Inflammatory macrophage treated with lipopolysaccharide for 1 hour (primary cell): ENCODE results near the gene CDC37.
"Not testable (repeated sequence)": the region's sequence is repeated elsewhere in the genome, so short reads cannot be mapped to it uniquely, and the experiment has no call there.

ENCODE experiments used
- DNase-seq, 2 donors: peaks; one replicate each; pipeline ENCODE4 v3.0.0-alpha.2; 2020 to 2022

The CDC37 gene

DNA sequence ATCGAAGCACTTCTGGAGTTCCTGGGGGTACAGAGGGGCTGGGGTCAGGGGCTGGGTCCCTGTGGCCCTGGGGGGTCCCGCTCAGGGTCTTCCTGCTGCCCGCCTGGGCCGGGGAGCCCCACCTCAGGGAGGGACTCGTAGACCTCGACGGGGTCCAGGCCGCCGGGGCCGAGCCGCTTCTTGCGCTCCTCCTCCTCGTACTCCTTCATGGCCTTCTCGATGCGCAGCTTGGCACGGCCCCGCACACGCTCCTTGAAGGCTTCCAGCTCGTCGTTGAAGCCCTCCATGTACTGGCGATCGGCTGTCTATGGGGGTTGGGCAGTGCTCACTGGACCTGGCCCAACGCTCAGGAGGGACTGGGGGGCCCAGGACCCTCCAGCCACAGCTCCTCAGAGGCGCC, 10.2 kb downstream of the CDC37 start:
- DNase-seq = no peak

GRCh38 chr19:10392120-10392519, 11.2 kb downstream of the CDC37 start:
- no peak for DNase-seq

DNA sequence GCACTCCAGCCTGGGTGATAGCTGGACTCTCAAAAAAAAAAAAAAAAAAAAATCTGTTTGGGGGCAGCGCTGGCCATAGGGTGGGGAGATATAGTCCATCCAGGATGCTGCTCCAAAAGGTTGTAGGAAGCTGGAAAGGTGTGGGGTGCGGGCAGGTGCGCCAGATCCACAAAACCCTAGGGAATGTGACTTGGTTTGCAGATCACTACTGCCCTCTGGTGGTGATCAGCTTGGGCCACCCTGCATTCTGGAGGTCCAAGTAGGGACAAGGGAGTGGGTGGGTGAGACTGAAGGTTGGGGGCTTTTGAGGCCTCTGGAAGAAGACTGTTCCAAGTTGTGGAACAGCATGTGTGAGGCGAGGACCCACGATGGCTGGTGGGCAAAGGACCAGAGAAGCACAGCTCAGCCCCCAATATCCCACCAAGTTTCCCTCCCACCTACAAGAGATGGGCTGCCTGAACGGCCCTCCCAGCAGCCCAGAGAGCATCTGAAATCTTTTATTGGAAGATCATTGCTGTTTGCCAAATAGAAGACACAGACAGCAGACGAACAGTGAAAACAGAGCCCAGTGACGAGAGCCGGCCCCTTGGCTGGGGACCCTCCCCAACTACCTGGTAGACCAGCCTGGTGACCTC, 12.6 kb downstream of the CDC37 start:
- peak in 1 of 2 donors; percentile 80 for DNase-seq

GRCh38 chr19:10389863-10390262, 13.5 kb downstream of the CDC37 start:
- DNase-seq = no peak

- DNase-seq = peak; percentile 64 to 97
Observed at GRCh38 chr19:10388957-10389356, 14.4 kb downstream of the CDC37 start.

DNA sequence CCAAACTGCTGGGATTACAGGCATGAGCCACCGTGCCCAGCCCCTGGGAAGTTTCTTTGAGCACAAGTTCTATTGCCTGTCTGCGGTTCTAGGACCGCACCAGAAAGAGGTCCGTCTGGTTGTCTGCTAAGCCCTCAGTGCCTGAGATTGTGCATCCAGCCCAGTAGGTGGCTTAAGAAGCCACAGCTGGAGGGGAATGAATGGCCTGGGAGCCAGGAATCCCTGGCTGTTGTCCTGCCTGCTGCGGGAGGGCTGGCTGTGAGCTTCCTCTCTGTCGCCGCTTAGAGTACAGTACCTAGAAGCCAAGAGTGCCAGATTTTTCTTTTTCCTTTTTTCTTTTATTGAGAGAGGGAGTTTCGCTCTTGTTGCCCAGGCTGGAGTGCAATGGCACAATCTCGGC, 18.8 kb downstream of the CDC37 start:
- no peak for DNase-seq

- not testable (repeated sequence) for DNase-seq
Observed at GRCh38 chr19:10383223-10383499, 20.2 kb downstream of the CDC37 start.

DNA sequence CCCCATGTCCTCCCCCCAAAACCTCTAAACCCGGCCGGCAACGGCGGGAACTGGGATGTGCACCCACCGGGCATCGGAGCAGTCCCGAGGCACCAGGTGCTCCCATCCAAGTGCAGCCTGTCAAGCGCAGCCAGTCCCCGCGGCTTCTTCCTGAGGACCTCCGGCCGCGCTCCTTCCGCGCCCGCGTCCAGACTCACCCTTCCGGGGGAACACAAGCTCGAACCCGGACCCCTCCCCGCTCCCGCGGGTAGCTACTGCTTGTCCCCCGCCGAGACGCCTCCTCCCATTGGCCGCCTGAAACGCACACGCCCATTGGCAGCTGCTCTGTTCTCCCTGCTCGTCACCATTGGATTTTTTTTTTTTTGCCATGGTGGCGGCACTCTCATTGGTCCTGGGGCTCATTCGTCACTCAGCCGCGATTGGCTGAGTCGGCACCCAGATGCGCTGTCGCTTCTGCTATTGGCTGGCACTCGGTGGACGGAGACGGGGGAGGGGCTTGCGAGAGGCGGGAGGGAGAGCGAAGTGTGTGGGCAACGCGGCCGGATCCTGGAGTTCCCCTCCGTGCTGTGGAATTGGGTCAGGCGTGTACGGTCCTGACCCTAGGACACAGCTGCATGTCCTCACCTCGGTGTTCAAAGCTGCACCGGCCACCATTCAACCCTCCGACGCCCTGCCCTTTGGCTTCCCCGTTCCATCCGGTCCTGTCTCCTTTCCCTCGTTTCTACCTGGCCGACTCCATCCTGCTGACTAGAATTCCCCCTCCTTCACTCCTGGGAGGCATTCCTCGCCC, 22.8 kb downstream of the CDC37 start, which contains the start of gene TYK2:
TYK2 (minus strand) TSS at position 260 of the 790 bp plus-strand sequence. CDS start 2,166 bp downstream, outside the sequence.
- DNase-seq = peak; percentile 98

GRCh38 chr19:10379880-10380312, 23.4 kb downstream of the CDC37 start:
- peak in 1 of 2 donors; percentile 24 for DNase-seq

DNA sequence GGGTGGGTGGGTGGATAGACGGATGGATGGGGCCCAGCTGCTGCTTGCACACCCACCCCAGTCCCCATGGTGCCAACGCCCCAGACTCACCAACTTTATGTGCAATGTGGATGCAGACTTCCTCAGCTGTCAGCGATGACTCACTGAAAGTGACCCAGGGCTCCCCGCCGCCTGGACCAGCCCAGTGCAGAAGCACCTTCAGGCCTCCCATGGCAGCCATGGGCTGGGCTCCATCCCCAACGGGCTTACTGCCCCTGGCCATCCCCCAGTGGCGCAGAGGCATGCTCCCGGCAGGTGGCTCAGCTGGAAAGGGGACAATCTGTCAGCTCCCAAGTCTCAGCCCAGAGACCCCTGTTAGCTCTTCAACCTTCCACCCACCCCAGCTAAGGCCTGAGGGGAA, 25.2 kb downstream of the CDC37 start:
- DNase-seq = no peak

DNA sequence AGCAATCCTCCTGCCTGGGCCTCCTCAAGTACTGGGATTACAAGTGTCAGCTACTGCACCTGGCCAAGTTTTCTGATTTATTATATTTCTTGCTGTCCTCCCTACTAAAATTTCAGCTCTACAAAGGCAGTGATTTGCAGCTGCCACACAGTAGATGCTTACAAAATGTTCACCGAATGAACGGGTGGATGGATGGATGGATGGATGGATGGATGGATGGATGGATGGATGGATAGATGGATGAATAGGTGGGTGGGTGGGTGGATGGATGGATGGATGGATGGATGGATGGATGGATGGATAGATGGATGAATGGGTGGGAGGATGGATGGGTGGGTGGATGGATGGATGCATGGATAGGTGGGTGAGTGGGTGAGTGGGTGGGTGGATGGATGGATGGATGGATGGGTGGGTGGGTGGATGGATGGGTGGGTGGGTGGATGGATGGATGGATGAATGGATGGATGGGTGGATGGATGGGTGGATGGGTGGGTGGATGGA, 26.2 kb downstream of the CDC37 start:
- DNase-seq = not testable (repeated sequence)

- peak; percentile 16 to 34 for DNase-seq
Observed at GRCh38 chr19:10374931-10375330, 28.4 kb downstream of the CDC37 start.

DNA sequence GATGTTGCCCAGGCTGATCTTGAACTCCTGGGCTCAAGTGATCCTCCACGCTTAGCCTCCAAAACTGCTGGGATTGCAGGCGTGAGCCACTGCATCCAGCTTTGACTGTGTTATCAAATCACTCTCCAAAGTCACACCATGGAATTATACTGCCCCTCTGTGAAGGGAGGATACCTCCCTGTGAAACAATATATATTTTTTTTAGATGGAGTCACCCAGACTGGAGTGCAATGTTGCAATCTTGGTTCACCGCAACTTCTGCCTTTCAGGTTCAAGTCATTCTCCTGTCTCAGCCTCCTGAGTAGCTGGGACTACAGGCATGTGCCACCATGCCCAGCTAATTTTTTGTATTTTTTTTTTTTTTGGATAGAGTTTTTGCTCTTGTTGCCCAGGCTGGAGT, 30.7 kb downstream of the CDC37 start:
- peak; percentile 73 to 75 for DNase-seq

- no peak for DNase-seq
Observed at GRCh38 chr19:10368101-10368803, 35.1 kb downstream of the CDC37 start.

DNA sequence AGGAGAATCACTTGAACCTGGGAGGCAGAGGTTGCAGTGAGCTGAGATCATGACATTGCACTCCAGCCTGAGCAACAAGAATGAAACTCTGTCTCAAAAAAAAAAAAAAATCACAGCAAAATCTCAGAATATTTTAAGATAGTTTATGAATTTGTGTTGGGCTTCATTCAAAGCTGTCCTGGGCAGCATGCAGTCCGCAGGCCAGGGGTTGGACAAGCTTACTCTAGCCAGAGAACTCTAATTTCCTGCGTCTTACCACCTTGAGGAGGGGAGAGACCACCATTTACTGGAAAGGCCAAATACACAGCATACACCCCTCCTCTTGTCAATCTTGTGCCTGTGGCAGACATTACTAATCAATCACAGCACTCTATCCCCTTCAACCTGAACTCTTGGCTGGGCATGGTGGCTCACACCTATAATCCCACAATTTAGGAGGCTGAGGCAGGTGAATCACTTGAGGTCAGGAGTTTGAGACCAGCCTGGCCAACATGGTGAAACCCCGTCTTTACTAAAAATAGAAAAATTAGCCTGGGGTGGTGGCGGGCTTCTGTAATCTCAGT, 36.3 kb downstream of the CDC37 start:
- DNase-seq = not testable (repeated sequence)

DNA sequence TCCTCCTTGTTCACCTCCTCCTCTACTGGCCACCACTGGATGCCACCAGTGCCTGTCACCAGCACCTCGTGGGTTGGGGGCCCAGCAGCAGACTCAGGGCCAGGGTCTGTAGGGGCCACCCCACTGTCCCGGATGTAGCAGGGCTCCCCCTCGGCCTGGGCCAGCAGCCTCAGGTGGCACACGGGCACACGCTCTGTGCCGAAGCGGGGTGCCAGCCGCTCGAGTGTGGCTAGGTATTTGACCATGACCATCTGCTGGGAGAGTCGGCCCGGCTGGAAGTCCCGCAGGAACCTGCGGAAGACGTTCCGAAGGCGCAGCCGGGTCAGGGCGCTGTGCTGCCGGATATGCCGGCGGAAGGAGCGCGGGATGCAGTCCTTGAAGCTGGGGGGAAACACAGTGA, 37.8 kb downstream of the CDC37 start:
- no peak for DNase-seq

- no peak for DNase-seq
Observed at GRCh38 chr19:10364644-10365043, 38.7 kb downstream of the CDC37 start.

DNA sequence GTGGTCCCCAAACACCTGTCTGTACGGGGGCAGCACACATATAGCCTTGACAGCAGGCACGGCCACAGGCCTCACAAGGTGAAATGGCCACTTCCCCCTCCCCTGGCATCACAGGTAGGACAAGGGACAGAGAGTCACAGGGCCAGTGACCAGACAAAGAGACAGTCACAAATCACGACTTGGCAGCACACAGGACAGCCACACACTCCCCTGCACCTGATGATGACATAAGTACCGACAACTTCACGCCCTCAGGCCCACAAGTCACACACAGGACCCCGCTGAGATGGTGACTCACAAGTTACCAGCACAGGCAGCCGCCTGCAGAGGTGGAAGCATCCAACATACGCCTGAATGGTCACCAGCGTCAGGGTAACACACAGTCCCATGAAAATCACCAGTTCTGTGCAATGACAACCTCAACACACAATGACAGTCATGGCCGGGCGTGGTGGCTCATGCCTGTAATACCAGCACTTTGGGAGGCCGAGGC, 39.5 kb downstream of the CDC37 start:
- DNase-seq = no peak

- DNase-seq = no peak
Observed at GRCh38 chr19:10362259-10362658, 41.1 kb downstream of the CDC37 start.

- DNase-seq = no peak
Observed at GRCh38 chr19:10361569-10362011, 41.8 kb downstream of the CDC37 start.

DNA sequence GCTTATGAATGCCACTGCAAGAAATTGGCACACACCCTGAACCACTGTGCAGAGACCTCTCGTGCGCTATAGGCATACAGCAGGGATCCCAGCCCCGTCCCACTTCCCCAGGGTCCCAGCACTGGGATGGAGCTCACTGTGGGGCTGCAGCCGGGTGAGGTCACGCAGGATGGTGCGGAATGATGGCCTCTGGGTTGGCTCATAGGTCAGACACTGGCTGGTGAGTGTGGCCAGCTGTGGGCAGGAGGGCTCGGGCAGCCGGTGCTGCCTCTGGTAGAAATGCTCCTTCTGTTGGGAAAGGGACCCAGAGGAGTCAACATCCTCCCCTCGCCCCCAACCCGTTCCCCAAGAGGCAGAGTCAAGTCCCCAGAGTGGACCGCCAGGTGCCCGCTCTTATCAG, 46.9 kb downstream of the CDC37 start:
- DNase-seq = no peak

GRCh38 chr19:10353793-10354391, 49.5 kb downstream of the CDC37 start:
- DNase-seq = peak in 1 of 2 donors; percentile 32
